ACC112 (cell line): ENCODE measurements around the gene GRB2.

ENCODE experiments used
- H2AFZ ChIP-seq: fragments of 200-600 bp; sonication (generic); one replicate; pipeline ENCODE4 v1.6.0; 2017; ENCODE audit warnings: antibody characterized with exemption, low read length; ENCODE audit not compliant: unreplicated experiment
- H3K27ac ChIP-seq: fragments of 200-600 bp; sonication (generic); 2 replicates; pipeline ENCODE4 v1.5.1; 2014; ENCODE audit warnings: low read depth, mild to moderate bottlenecking, antibody characterized with exemption, low read length, moderate library complexity
- H3K27me3 ChIP-seq: fragments of 200-600 bp; sonication (generic); 2 replicates; pipeline ENCODE4 v1.6.1; 2014; ENCODE audit warnings: mild to moderate bottlenecking, antibody characterized with exemption, low read length, moderate library complexity, mixed read lengths; ENCODE audit not compliant: insufficient read depth
- H3K36me3 ChIP-seq: fragments of 200-600 bp; sonication (generic); 2 replicates; pipeline ENCODE4 v1.6.1; 2016; ENCODE audit warnings: mild to moderate bottlenecking, antibody characterized with exemption, low read length, moderate library complexity, mixed read lengths; ENCODE audit not compliant: insufficient read depth
- H3K4me1 ChIP-seq: fragments of 200-600 bp; sonication (generic); one replicate; pipeline ENCODE4 v1.6.1; 2016; ENCODE audit warnings: low read length, mixed read lengths; ENCODE audit not compliant: insufficient read depth, unreplicated experiment, control insufficient read depth
- H3K4me3 ChIP-seq: fragments of 200-600 bp; sonication (generic); 2 replicates; pipeline ENCODE4 v1.5.1; 2014; ENCODE audit warnings: mild to moderate bottlenecking, low read depth, low read length
- H3K79me2 ChIP-seq: fragments of 200-600 bp; sonication (generic); one replicate; pipeline ENCODE4 v1.6.0; 2016; ENCODE audit warnings: low read length; ENCODE audit not compliant: control insufficient read depth, unreplicated experiment, insufficient read depth

Gene GRB2

DNA sequence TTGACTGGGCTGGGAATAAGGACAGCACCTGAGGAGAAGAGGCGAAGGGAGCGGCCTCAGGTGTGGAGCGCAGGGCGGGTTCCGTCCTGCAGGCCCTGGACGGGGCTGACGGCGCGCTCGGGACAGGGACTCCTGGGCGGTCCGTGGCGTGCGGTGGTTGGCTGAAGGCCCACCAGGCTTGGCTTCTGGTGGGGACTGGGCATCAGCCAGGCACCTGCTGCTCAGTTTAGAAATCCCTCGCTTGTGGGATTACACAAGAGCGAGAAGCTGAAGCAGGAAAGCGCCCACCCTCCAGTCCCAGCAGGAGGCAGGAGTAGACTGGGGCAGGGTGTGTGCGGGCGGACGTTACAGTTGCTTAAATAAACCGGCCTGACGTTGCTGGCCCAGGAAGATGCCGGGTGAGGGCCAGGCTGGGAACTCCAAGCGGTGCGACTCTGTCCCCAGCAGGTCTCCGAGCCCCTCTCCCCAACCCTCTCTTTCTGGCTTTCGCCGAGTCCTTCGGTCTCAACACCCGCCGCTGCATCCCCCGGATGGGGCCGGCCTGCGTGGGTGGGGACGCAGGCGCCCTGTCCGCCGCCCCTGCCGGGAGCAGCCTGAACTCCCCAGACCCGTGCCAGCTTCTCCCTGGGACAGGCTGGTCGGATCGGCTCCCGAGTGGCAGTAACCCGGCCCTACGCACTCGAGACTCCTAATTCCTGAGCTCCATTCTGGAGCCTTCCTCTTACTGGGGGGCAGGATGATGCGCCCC, 135.1 kb downstream of the GRB2 start:
- peaks cover 24% of the 10 kb centered on the region for H3K4me1 ChIP-seq
- H3K79me2 ChIP-seq, result no peaks in the 10 kb centered on the region
- H2AFZ ChIP-seq, result peak overlapping the region; percentile 92
- H3K27ac ChIP-seq, result peak overlapping the region; percentile 30; the same call in 1 of the 2 replicates
- H3K4me3 ChIP-seq, result peak overlapping the region; percentile 86
- peaks cover 5% of the 10 kb centered on the region; the same call in 1 of the 2 replicates for H3K36me3 ChIP-seq
- no peaks in the 10 kb centered on the region for H3K27me3 ChIP-seq

DNA sequence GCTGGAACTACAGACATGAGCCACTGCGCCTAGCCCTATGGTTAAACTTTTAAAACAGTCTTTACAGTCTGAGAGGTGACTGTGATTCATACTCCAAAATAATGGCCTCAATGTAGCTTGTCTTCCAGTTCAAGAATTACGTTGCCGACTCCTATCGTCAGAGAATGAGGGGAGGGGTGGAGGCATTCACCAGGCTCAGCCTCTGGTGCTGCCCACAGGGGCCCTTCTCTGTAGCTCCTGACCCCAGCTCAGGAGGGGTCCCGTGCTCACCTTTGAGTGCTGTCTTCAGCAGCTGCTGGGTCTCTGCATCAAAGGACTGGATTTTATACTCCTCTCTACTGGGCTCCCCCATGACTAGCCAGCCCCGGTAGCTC, 135.6 kb downstream of the GRB2 start:
- Histone ChIP-seq H3K4me1 (peaks cover 24% of the 10 kb centered on the region), H3K4me3 (peak overlapping the region; percentile 86), H3K79me2 (no peaks in the 10 kb centered on the region), H3K27ac (no peak overlapping the region), H3K27me3 (no peaks in the 10 kb centered on the region), H2AFZ (peak overlapping the region; percentile 92), H3K36me3 (peaks cover 5% of the 10 kb centered on the region; the same call in 1 of the 2 replicates)
